Osteoblast (primary cell): ENCODE results near the gene CEP131. TPM values are rescaled to one million over a fixed set of nuclear protein-coding genes. Genes with fewer than 3 reads are reported as not detected.

Source experiments
- DNase-seq: peaks from one replicate; pipeline ENCODE4 v3.0.0; 2011; ENCODE audit warnings: low spot score, mixed read lengths; ENCODE audit not compliant: insufficient read length; ENCODE audit errors: missing footprints
- H2AFZ ChIP-seq: 2 replicates; pipeline ENCODE4 v1.6.0; 2011; ENCODE audit warnings: mild to moderate bottlenecking, low read length
- H3K27ac ChIP-seq: 2 replicates; pipeline ENCODE4 v1.5.1; 2011; ENCODE audit warnings: mild to moderate bottlenecking, low read depth, low read length, moderate library complexity
- H3K27me3 ChIP-seq: 2 replicates; pipeline ENCODE4 v1.6.0; 2012; ENCODE audit warnings: mild to moderate bottlenecking, control low read depth, inconsistent platforms, low read length, moderate library complexity; ENCODE audit not compliant: insufficient read depth
- H3K36me3 ChIP-seq: 2 replicates; pipeline ENCODE4 v1.5.1; 2011; ENCODE audit warnings: mild to moderate bottlenecking, low read length, control low read depth, moderate library complexity; ENCODE audit not compliant: insufficient read depth
- H3K4me1 ChIP-seq: 2 replicates; pipeline ENCODE4 v1.5.1; 2011; ENCODE audit warnings: mild to moderate bottlenecking, low read length, control low read depth, moderate library complexity; ENCODE audit not compliant: insufficient read depth
- H3K4me2 ChIP-seq: 2 replicates; pipeline ENCODE4 v1.6.0; 2011; ENCODE audit warnings: mild to moderate bottlenecking, low read length; ENCODE audit not compliant: insufficient read depth
- H3K4me3 ChIP-seq: fragments of 200-600 bp; sonication (generic); 3 replicates; pipeline ENCODE4 v1.5.1; 2012; ENCODE audit warnings: mild to moderate bottlenecking, low read length, inconsistent platforms; ENCODE audit not compliant: insufficient read depth
- H3K79me2 ChIP-seq: 2 replicates; pipeline ENCODE4 v1.6.0; 2012; ENCODE audit warnings: mild to moderate bottlenecking, low read length, control low read depth, inconsistent platforms; ENCODE audit not compliant: insufficient read depth
- H3K9me3 ChIP-seq: 2 replicates; pipeline ENCODE4 v1.5.1; 2011; ENCODE audit warnings: low read depth, low read length, control low read depth
- H4K20me1 ChIP-seq: 2 replicates; pipeline ENCODE4 v1.6.0; 2012; ENCODE audit warnings: mild to moderate bottlenecking, low read length, control low read depth; ENCODE audit not compliant: insufficient read depth
- CTCF ChIP-seq: IDR thresholded peaks from 2 replicates; pipeline ENCODE4 v1.5.1; 2011; ENCODE audit warnings: mild to moderate bottlenecking, low read depth, low read length, moderate library complexity; ENCODE audit errors: extremely low read depth
- total RNA-seq: library from RNA; depleted of rRNA; stranded (reverse); fragments of >200 nt; gene quantifications from 2 replicates; pipeline ENCODE4 v1.2.3, GENCODE V29; 2012

The CEP131 gene
- total RNA-seq, 1 donor = 8.7 TPM

GRCh38 chr17:81249223-81250040 is 26.7 kb upstream of the CEP131 start:
- Histone ChIP-seq H3K9me3 (no peaks in the 10 kb centered on the region), H2AFZ (no peak overlapping the region), H3K27me3 (no peaks in the 10 kb centered on the region), H3K27ac (no peak overlapping the region), H3K4me2 (no peak overlapping the region), H3K4me1 (peaks cover 10% of the 10 kb centered on the region), H3K36me3 (peaks cover 22% of the 10 kb centered on the region), H3K4me3 (no peak overlapping the region), H3K79me2 (peaks cover 8% of the 10 kb centered on the region), H4K20me1 (peaks cover 30% of the 10 kb centered on the region)
- no peak for DNase-seq
- no peak for TF ChIP-seq CTCF

GRCh38 chr17:81248649-81249048 is 25.9 kb upstream of the CEP131 start:
- no peaks in the 10 kb centered on the region for H3K9me3 ChIP-seq
- peaks cover 5% of the 10 kb centered on the region for H3K79me2 ChIP-seq
- no peak overlapping the region for H3K27ac ChIP-seq
- peaks cover 17% of the 10 kb centered on the region for H3K36me3 ChIP-seq
- TF ChIP-seq CTCF = no peak
- H3K4me2 ChIP-seq = no peak overlapping the region
- H3K4me3 ChIP-seq = no peak overlapping the region
- H2AFZ ChIP-seq = no peak overlapping the region
- H4K20me1 ChIP-seq = peaks cover 27% of the 10 kb centered on the region
- no peaks in the 10 kb centered on the region for H3K27me3 ChIP-seq
- H3K4me1 ChIP-seq = peaks cover 12% of the 10 kb centered on the region
- DNase-seq = no peak

GRCh38 chr17:81247339-81247990 is 24.7 kb upstream of the CEP131 start:
- Histone ChIP-seq H3K36me3 (peaks cover 17% of the 10 kb centered on the region), H2AFZ (no peak overlapping the region), H3K4me1 (peaks cover 12% of the 10 kb centered on the region), H3K9me3 (no peaks in the 10 kb centered on the region), H3K4me3 (no peak overlapping the region), H3K27me3 (no peaks in the 10 kb centered on the region), H3K4me2 (no peak overlapping the region), H4K20me1 (peaks cover 23% of the 10 kb centered on the region), H3K27ac (no peak overlapping the region), H3K79me2 (peaks cover 2% of the 10 kb centered on the region)
- DNase-seq = no peak
- TF ChIP-seq CTCF = no peak

- Histone ChIP-seq H3K79me2 (peaks cover 7% of the 10 kb centered on the region), H3K4me2 (no peak overlapping the region), H3K27me3 (no peaks in the 10 kb centered on the region), H3K36me3 (peaks cover 16% of the 10 kb centered on the region), H4K20me1 (peaks cover 28% of the 10 kb centered on the region), H3K4me3 (no peak overlapping the region), H3K27ac (no peak overlapping the region), H3K4me1 (peaks cover 12% of the 10 kb centered on the region), H2AFZ (no peak overlapping the region), H3K9me3 (no peaks in the 10 kb centered on the region)
- DNase-seq = no peak
- no peak for TF ChIP-seq CTCF
Measured at GRCh38 chr17:81246679-81247338, 24.0 kb upstream of the CEP131 start.
